ENCODE data around the gene AVPR1B. TPM values are rescaled to one million over a fixed set of nuclear protein-coding genes. Genes with fewer than 3 reads are reported as not detected.
A peak's percentile ranks its signal among the peaks of the same experiment; 100 is the strongest.

The AVPR1B gene
- not detected for total RNA-seq (2021; ENCODE audit: unreplicated experiment)
- not detected for polyA plus RNA-seq (2012; ENCODE audit: insufficient read length)
- Bru-seq, nascent RNA = not detected
- BruChase-seq, experiment 1, labeled RNA remaining after a 2-hour chase = not detected
- percentile 10 among the genes with signal in this experiment for BruChase-seq, experiment 2, labeled RNA remaining after a 6-hour chase
- long read RNA-seq = 0 reads

- Histone ChIP-seq H3K4me3 (ENCODE audit: low read depth in 2 of 2, low read length in 2 of 2) (peak within 1 kb of the TSS; percentile 33 to 37), H3K27me3 (ENCODE audit: control insufficient read depth, insufficient read depth, low read length) (peaks cover 15% of the 10 kb centered on the region), H3K4me1 (ENCODE audit: control insufficient read depth, insufficient read depth, low read length) (peaks cover 4% of the 10 kb centered on the region; the same call in 1 of the 2 replicates), H3K9me3 (ENCODE audit: control insufficient read depth, insufficient read depth, low read depth, low read length) (peaks cover 10% of the 10 kb centered on the region), H3K27ac (ENCODE audit: low read length) (no peak within 1 kb of the TSS), H3K36me3 (ENCODE audit: control insufficient read depth, insufficient read depth, low read length) (no peaks in the 10 kb centered on the region)
- DNase-seq (ENCODE audit: low read depth, low spot score) = no peak
- TF ChIP-seq REST (IDR thresholded peaks at IDR 0.05; ENCODE audit: insufficient read depth in 1 of 2, low read depth in 2 of 2, low read length in 1 of 2) (no peak), TCF7L2 (IDR thresholded peaks at IDR 0.05; ENCODE audit: low read depth, low read length) (no peak), SIN3A (IDR thresholded peaks at IDR 0.05; ENCODE audit: borderline replicate concordance, insufficient read depth, low read depth, low read length) (no peak), POLR2AphosphoS5 (IDR thresholded peaks at IDR 0.05; ENCODE audit: low read depth, low read length) (no peak), CTCF (IDR thresholded peaks at IDR 0.05) (no peak; the same call in 1 of the 2 replicates)
- ChIA-PET CTCF (no interaction called here), POLR2A (no interaction called here)
- BruUV-seq (replicated peaks) = no TSS peak
- intact Hi-C loops (cut with micrococcal nuclease; ENCODE audit: unreplicated experiment) (no loop called here), in situ Hi-C loops (cut with HindIII; ENCODE audit: low pct_unique_long_range_greater_than_20kb, low sequenced_read_pairs) (no loop called here)
- ATAC-seq = peak; percentile 89
Measured at GRCh38 chr1:206117151-206117948, at the start of gene AVPR1B. Gene AVPR1B (minus strand): TSS chr1:206117388. CDS start chr1:206116890, 498 bp downstream.

GRCh38 chr1:206145771-206146290, 28.6 kb upstream of the AVPR1B start:
- no peak for TF ChIP-seq POLR2AphosphoS5 (IDR thresholded peaks at IDR 0.05; ENCODE audit: low read depth, low read length)
- TF ChIP-seq CTCF (IDR thresholded peaks at IDR 0.05) = no peak
- TF ChIP-seq SIN3A (IDR thresholded peaks at IDR 0.05; ENCODE audit: borderline replicate concordance, insufficient read depth, low read depth, low read length) = no peak
- intact Hi-C loops (cut with micrococcal nuclease; ENCODE audit: unreplicated experiment) (no loop called here), in situ Hi-C loops (cut with HindIII; ENCODE audit: low pct_unique_long_range_greater_than_20kb, low sequenced_read_pairs) (no loop called here)
- BruUV-seq (replicated peaks) = no TSS peak
- ChIA-PET CTCF (no interaction called here), POLR2A (no interaction called here)
- Histone ChIP-seq H3K9me3 (ENCODE audit: control insufficient read depth, insufficient read depth, low read depth, low read length) (no peaks in the 10 kb centered on the region; the same call in 1 of the 2 replicates), H3K4me1 (ENCODE audit: control insufficient read depth, insufficient read depth, low read length) (no peaks in the 10 kb centered on the region), H3K27ac (ENCODE audit: low read length) (no peak overlapping the region), H3K27me3 (ENCODE audit: control insufficient read depth, insufficient read depth, low read length) (peaks cover 25% of the 10 kb centered on the region), H3K36me3 (ENCODE audit: control insufficient read depth, insufficient read depth, low read length) (no peaks in the 10 kb centered on the region), H3K4me3 (ENCODE audit: low read depth in 2 of 2, low read length in 2 of 2) (no peak overlapping the region)
- DNase-seq (ENCODE audit: low read depth, low spot score) = no peak
- no peak for ATAC-seq
